ENCODE data around the gene CMTM2. TPM values are rescaled to one million over a fixed set of nuclear protein-coding genes. Genes with fewer than 3 reads are reported as not detected.

The CMTM2 gene
- polyA plus RNA-seq, 1 donor from 2014 or later, result 0.25 TPM

GRCh38 chr16:66543541-66543940 is 35.7 kb upstream of the CMTM2 start:
- Histone ChIP-seq H3F3A (ENCODE audit: insufficient read depth, low read length, poor library complexity, severe bottlenecking) (no peaks in the 10 kb centered on the region), H3K27me3 (ENCODE audit: insufficient read depth, low read depth, low read length) (no peaks in the 10 kb centered on the region), H3K4me3 (ENCODE audit: low read length) (no peak overlapping the region), H3K79me2 (replicated peaks; ENCODE audit: insufficient read depth, low read length) (no peaks in the 10 kb centered on the region), H3K9me3 (ENCODE audit: low read length) (no peaks in the 10 kb centered on the region), H3K27ac (ENCODE audit: low read length) (no peak overlapping the region), H3K9me2 (ENCODE audit: insufficient read depth, low read length) (no peaks in the 10 kb centered on the region), H4K20me1 (ENCODE audit: insufficient read depth) (no peaks in the 10 kb centered on the region), H3K4me2 (ENCODE audit: low read length) (no peak overlapping the region), H2AFZ (ENCODE audit: low read depth, low read length) (no peak overlapping the region), H3K9ac (ENCODE audit: low read length) (no peak overlapping the region), H3K36me3 (ENCODE audit: insufficient read depth, low read length) (no peaks in the 10 kb centered on the region)
- TF ChIP-seq REST (IDR thresholded peaks at IDR 0.05; ENCODE audit: borderline replicate concordance) (no peak), RAD21 (conservative IDR thresholded peaks at IDR 0.05) (no peak), TAF1 (IDR thresholded peaks at IDR 0.05; ENCODE audit: low read depth) (no peak), EP300 (conservative IDR thresholded peaks at IDR 0.05; ENCODE audit: poor library complexity, severe bottlenecking) (no peak)

GRCh38 chr16:66544016-66544757 is 35.1 kb upstream of the CMTM2 start:
- Histone ChIP-seq H3K4me3 (ENCODE audit: low read length) (no peak overlapping the region), H4K20me1 (ENCODE audit: insufficient read depth) (no peaks in the 10 kb centered on the region), H3K27ac (ENCODE audit: low read length) (no peak overlapping the region), H3K79me2 (replicated peaks; ENCODE audit: insufficient read depth, low read length) (no peaks in the 10 kb centered on the region), H3K27me3 (ENCODE audit: insufficient read depth, low read depth, low read length) (no peaks in the 10 kb centered on the region), H3K9me3 (ENCODE audit: low read length) (no peaks in the 10 kb centered on the region), H3F3A (ENCODE audit: insufficient read depth, low read length, poor library complexity, severe bottlenecking) (no peaks in the 10 kb centered on the region), H3K4me2 (ENCODE audit: low read length) (no peak overlapping the region), H2AFZ (ENCODE audit: low read depth, low read length) (no peak overlapping the region), H3K9ac (ENCODE audit: low read length) (no peak overlapping the region), H3K36me3 (ENCODE audit: insufficient read depth, low read length) (no peaks in the 10 kb centered on the region), H3K9me2 (ENCODE audit: insufficient read depth, low read length) (no peaks in the 10 kb centered on the region)
- TF ChIP-seq POLR2AphosphoS5 (IDR thresholded peaks at IDR 0.05), result no peak
- no peak for TF ChIP-seq EP300 (conservative IDR thresholded peaks at IDR 0.05; ENCODE audit: poor library complexity, severe bottlenecking)
- no peak for TF ChIP-seq MXI1 (conservative IDR thresholded peaks at IDR 0.05; ENCODE audit: poor library complexity, severe bottlenecking)
- TF ChIP-seq TAF1 (IDR thresholded peaks at IDR 0.05; ENCODE audit: low read depth), result no peak
- TF ChIP-seq SMC3 (conservative IDR thresholded peaks at IDR 0.05; ENCODE audit: poor library complexity), result no peak
- no peak for TF ChIP-seq RAD21 (conservative IDR thresholded peaks at IDR 0.05)
- TF ChIP-seq CTCF (IDR thresholded peaks at IDR 0.05; ENCODE audit: poor library complexity, severe bottlenecking), result no peak
- TF ChIP-seq EZH2 (IDR thresholded peaks at IDR 0.05; ENCODE audit: borderline replicate concordance, insufficient read depth, low read length, poor library complexity, severe bottlenecking), result no peak
- TF ChIP-seq REST (IDR thresholded peaks at IDR 0.05; ENCODE audit: borderline replicate concordance), result no peak
